Amniotic stem cell (primary cell): Measurements from ENCODE around the gene RASSF4.

Source experiments
- DNase-seq: peaks from one replicate; lab custom pipeline; 2025; lab: John Stamatoyannopoulos, UW

Gene RASSF4

DNA sequence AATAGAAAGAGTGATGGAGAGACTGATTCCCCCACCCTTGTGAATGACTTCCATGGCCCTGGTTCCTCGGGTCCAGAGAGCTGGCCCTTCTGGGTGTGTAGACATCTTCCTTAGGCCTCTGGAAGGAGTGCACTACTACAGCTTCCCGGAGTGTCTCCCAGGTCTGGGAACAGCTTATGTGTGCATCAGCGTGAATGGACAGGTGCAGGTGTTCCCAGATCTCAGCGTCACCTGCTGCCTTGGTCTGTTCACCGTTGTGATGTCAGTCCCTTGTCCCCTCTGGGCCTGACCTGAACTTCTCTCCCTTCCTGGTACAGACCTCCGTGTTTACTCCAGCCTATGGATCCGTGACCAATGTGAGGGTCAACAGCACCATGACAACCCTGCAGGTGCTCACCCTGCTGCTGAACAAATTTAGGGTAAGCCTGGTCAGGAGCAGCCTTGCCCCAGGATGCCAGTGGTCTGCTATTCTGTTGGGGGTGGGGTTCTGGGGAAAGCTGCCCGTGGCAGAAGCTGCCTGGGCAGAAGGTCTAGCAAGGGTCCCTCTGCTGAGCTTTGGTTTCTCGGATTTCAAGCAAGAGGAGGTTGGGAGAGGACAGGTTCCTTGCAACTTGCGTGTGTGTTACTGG lies 29.5 kb downstream of the RASSF4 start:
- no peak for DNase-seq

DNA sequence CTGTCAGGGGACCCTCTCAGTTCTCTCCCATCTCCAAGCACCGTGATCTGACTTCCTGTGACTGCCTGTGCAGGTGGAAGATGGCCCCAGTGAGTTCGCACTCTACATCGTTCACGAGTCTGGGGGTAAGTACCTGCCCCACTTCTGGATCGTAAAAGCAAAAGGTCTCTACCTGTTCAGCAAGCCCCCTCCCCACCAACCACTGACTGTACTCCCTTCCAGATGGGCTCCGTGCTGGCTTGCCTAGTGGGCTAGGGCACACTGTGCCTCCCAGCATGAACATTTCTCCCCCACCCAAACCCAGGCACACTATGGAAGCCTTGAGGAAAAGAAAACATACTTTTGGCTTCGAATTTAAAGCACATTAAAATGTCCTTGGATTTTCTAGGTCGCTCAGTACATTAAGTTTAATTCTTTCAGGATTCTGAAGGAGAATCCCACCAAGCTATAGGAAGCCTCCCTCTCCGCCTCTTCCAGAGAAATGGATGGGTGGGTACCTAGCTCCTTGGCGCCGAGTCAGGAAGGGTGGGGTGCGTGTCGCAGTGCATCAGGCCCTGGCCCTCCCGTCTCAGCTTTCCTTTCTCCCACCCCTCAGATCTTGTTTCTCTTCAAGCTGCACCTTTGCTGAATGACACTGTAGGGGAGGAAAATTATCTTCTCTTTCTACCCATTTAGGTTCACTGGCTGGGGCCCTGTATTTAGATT lies 30.1 kb downstream of the RASSF4 start:
- no peak for DNase-seq

DNA sequence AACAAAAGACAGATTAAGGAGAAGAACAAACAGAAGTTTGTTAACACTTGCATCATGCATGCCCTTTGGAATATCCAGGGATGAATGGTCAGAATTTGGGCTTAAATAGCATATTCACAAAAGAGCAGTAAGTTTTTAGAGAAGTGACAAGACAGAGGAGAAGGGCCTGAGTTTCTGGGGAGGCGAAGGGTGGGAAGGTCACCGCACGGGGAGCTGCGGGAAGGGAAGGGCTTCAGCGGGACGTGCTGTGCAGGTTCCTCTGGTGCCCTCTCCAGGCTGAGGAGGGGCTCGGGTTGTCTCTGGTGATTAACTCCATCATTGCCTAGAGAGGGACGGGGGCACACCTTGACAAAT lies 30.7 kb downstream of the RASSF4 start:
- no peak for DNase-seq

DNA sequence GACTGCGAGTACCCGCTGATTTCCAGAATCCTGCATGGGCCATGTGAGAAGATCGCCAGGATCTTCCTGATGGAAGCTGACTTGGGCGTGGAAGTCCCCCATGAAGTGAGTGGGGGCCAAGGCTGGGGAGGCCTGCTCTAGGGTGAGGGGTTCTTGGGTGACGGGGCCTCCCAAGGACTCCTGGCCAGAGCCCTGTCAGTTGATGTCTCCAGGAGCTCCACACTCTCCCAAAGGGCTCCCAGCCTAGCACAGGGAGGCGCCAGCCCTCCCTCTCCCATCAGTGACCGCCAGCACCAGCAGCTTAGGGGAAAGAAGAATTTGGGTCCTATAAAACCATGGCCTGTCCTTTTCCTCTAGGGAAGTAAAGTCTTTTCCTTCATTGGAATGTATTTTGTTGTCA lies 31.4 kb downstream of the RASSF4 start:
- DNase-seq: no peak

DNA sequence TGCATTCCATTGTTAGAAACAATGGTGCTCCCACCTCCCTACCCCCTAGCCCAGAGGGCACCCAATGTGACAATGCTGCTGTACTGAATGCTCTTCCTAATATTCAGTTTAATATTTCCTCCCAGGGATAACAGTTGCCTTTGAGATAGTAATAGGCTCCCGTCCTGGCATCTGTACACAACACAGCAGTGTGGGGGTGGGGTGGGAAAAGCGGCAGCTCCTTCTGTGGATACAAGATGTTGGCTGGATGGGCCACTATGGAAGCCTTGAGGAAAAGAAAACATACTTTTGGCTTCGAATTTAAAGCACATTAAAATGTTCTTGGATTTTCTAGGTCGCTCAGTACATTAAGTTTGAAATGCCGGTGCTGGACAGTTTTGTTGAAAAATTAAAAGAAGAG lies 32.0 kb downstream of the RASSF4 start:
- no peak for DNase-seq

DNA sequence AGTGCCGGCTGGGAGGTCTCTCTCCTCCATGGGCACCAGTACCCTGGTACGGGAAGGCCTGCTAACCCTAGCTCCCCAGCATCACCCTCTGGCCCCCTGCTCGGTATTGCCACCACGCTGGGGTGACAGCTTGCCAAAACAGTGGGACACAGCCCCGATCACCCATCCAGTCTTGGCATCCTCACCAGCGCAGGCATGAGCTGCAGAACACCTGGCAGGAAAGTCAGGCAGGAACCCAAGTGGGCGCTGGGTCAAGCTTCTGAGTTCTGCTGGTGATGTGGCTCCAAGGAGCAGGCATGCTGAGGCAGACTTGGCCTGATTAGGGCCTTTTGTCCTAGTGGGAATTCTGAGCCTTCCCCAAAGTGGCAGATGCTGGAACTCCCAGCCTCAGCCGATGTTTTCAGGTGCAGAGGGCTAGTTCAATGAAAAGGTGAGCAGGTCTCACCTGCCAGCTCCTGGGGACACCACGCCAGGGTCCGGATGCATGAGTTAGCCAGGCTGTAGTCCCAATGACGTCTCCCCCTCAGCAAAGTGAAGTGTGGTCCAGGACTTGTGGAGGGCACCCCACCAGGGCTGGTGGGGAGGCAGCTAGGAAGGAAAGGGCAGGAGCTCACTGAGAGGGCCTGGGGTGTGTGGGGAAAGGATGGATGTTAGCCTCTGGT lies 32.6 kb downstream of the RASSF4 start:
- DNase-seq: no peak

DNA sequence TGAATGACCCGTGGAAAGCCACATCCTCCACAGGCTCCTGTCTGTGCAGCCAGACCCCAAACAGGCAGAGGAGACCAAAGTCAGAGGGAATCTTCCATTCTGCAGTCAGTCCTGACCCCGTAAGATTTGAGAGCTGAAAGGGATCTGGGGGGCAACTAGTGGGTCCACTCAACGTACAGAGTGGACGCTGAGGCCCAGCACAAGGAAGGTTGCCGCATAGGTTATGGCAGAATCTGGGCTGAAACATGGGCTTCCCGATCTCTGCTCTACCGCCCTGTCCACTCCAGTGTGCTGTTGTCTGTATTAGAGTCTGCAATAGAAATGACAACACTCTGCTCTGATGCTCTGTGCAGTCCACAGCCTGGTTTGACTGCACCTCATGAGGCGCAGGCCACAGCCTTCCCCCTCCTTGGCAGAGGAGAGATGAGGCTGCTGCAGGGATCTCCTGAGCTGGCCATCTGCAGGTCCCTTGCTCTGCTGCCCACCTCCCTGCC lies 33.2 kb downstream of the RASSF4 start:
- no peak for DNase-seq

DNA sequence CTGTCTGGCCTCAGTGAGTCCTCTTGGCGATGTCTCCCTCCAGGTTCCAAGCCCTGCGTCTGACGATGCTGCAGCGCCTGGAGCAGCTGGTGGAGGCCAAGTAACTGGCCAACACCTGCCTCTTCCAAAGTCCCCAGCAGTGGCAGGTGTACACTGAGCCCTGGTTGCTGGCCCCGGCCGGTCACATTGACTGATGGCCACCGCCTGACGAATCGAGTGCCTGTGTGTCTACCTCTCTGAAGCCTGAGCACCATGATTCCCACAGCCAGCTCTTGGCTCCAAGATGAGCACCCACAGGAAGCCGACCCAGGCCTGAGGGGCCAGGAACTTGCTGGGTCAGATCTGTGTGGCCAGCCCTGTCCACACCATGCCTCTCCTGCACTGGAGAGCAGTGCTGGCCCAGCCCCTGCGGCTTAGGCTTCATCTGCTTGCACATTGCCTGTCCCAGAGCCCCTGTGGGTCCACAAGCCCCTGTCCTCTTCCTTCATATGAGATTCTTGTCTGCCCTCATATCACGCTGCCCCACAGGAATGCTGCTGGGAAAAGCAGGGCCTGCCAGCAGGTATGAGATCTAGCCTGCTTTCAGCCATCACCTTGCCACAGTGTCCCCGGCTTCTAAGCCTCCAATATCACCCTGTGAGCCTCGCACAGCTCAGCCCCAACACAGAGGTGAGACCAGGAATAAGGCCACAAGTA lies 33.8 kb downstream of the RASSF4 start:
- DNase-seq: no peak

DNA sequence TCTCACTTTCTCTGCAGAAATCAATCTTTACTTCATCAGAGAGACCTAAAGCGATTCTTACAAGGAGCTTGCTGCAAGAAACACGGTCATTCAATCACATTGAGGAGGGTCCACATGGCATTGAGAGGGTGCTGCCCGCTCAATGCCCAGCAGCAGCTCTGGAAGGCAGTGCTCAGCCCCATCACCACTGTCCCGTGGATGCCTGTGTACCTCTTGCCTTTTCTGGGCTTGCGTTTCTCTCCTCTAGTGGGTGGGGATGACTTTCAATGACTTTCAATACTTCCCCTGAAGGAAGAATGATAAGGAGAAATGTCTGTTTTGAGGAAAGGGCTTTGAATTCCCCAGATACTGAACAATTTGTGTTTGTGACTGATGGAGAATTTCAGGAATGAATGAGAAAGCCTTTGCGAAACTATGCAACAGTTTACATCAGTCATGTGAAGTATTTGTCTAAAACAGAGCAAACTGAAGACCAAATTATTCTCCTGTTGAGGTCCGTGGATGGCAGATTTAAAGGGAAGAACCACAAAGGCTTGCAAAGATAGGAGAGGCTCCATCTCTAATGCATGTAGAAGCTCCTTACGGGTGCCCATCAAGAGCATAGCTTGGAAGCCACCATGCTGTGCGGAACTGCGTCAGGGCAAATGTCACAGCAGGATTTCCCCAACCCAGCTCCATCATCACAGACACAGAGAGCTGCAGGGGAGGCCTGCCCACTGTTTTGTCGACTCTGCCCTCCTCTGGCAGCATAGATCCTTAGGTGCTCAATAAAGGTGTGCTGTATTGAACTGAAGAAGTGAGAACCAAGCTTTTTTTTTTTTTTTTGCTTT lies 34.5 kb downstream of the RASSF4 start:
- DNase-seq: no peak

DNA sequence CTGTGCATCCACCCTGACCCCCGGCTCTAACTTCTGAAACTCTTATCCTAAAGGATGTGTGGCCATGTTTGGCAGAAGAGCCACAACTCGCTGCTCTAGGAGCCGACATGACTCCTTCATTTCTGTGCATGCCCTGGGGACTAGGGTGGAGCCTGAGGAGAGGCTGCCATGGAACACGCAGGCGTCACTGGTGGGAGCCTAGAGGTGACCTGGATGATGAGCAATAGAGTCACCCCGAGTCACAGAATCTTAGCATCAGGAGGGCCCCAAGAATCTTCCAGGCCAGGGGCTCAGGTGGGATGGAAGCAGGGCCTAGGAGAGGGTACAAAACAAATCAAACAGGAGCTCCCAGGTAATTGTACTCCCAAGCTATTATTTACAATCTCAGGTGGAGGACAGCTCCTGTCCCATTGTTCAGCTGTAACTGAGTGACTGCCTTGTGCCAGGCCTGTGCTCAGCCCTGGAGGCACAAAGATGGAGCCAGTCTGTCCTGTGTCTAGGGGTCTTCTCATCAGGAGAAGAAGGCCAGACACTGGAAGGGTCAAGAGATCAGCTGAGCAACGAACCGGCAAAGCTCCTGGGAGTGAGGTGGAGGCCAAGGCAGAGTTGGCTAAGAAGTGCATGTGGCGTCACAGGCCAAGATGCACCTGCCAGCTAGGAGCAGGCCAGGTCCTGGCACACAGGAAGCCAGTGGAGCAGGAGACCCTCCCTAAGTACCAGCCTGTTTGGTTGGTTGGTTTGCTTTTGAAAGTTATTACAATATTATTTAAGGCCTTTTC lies 35.3 kb downstream of the RASSF4 start:
- no peak for DNase-seq

DNA sequence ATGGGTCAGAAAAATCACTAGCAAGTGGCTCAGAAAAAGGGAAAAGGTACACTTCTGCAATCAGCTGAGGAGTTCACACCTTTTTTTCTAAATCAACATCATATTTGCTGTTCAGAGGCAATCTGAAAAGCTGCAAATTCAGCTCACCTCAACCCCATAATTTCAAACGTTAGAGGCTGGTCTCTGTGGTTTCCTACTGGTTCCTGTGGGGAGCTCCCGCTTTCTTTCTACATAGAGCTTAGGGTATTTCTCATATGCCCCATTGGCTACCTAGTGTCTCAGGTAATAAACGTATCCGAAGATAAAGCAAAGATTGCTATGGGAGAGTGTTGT lies 35.9 kb downstream of the RASSF4 start:
- no peak for DNase-seq

DNA sequence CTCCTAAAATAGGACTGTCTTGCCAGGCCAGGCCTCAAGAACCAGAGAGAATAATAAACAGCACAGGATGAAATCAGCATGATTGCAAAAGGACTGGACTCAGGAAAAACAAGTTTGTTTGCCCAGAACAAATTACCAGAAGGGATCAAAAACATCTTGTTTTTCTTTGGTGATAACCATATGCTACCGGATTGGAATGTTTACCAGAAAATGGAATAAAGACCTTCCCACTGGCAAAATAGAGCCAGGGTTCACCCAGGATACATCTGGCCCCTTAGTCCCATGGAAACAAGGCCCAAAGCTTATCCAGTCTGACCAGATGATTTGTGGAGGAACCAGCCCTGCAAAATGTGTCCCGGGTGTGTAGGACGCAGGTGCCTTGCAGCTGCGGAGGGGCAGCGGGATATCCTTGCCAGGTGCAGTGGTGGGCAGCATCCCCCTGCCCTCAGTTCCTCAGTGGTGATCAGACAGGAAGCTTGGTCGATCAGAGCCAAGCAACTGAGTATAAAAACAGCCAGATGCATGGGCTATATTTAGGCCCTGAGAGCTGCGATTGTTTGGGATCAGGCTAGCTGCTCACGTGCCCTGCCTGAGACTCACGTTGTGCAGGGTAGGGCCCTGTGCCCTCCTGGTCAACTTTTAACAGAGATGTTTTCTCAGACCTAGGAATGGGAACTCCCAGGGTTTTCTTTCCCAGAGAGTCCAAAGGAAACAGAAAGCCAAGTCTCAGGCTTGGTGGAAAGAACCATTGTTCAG lies 36.5 kb downstream of the RASSF4 start:
- no peak for DNase-seq

DNA sequence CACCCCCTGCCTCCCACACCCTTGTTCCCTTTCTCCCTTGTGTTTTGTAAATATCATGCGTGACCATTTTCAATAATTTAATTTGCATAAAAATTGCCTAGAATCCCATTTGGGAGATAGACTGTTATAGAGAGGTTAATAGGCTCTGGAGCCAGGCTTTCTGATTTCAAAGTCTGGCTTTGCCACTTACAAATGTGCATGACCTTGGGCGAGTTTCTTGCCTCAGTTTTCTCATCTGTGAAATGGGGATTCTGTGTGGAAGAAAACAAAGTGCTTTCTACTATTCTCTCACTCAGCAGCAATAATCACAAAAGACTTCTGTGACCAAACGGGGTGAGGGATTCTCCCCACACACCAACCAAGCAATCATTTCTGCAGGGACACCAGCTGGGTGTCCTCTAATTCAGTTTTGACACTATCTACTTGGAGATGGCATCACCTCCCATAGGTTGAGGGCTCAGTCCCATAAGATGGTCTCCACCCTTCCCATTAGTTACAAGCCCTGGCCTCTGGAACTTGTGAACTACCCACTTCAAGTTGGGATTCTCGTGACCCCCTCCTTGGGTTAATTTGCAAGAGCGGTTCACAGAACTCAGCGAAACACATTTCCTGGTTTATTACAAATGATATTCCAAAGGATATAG lies 37.6 kb downstream of the RASSF4 start:
- DNase-seq: no peak

DNA sequence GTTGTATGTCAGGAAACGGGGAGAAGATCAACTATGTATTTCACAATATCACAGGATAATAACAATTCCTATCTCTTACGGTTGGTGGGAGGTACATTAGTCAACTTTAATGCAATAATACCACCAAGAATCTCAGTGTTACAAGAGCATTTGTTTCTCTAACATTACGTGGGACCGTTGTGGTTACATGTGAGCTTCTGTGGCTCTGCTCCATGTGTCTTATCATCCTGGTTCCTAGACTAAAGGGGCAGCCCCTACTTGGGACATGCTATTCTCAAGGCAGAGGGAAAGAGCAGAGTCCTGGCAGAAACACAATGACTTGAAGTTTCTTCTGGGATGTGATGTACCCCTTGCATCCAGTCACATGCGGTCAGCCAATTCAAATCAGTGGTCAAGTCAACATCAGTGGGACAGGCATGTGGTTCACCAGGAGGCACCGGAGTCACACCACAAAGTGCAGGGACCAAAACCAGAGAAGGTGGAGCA lies 38.6 kb downstream of the RASSF4 start:
- DNase-seq: no peak

DNA sequence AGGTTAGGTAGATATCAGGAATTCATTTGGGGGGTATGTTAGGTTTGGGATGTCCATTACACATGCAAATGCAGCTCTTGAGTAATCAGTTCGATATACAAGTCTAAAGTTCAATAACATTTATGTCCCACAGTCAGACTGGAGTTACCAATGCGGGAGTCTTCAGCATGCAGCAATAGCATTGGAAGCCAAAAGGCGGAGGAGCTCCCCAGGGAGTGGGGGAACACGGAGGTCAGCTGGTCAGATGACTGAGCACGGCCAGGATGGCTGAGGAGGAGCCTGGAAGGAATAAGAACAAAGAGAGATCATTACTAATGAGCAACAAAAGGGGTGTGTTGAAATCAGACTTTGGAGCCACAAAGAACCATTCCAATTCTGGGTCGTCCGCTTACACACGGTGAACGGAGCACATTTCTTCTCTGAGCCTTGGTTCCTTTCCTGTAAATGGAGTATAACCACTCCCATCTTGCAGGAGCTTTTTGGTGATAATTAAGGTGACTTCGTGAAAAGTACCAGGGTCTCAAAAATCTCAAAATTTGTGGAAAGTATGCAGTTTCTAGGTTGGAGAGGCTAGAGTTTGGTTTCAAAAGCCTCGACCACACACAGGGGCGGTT lies 40.6 kb downstream of the RASSF4 start:
- DNase-seq: no peak

DNA sequence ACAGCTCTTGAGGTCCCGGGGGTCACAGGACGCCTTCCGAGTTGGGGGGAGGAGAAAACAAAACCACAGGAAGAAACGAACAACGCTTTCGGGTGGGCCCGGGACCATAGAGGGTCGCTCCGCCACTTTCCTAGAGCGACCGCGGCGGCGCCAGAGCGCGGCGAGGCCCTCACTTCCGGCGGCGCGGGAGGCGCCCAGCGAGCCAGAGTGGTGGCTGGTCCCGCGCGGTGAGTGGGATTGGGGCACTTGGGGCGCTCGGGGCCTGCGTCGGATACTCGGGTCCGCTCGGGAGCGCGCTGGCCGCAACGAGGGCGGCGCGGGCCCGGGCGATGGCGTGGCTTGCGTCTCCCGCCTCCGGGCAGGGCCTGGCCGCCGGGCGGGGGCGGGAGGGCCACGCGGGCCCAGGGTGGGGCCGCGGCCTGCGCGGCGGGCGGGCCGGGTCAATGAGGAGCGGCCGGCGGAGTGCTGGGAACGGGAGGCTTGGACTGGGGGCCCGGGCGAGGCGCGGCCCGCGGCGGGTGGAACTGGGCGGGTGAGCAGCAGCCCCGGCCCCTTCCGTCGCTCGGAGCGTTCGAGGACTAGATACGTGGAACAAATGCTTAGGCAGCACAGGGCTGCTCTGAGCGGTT lies 41.3 kb downstream of the RASSF4 start, which contains the start of gene ZNF22:
Gene ZNF22, plus strand, starts transcription at position 172 of the 629 bp plus-strand sequence. CDS start 2,446 bp downstream, outside the sequence.
- DNase-seq: no peak

DNA sequence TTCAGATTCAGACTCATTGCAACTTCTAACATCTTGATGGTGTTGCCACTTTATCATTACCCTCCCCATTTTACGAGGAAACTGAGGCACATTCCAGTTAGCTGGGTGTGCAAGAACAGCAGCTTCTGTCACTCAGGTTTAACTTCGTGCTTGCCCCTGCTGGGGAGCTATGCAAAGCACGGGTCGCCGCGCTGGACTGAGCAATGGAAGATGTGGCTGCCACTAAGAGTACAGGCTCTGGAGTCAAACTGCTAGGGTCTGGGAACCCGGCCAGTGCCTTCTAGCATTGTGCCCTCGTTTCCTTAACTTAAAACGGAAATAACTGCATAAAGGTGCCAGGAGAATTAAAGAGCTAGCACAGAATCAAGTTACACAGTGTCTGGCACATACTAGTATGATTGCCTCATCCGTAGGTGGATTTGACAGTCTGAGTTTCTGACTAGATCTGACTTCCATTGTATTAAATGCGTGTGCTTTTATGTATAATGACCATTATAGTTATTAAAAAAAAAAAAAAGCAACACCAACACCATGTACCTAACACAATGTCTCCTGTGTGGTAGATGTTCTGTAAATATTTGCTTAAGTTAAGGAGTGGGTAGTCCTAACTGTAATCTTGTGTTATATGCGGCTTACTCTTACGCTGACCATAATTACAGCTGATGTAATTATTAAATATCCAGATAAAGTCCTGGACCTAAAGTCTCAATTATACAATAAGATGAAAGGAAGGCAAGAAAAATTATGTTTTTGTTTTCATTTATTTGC lies 42.0 kb downstream of the RASSF4 start:
- no peak for DNase-seq

DNA sequence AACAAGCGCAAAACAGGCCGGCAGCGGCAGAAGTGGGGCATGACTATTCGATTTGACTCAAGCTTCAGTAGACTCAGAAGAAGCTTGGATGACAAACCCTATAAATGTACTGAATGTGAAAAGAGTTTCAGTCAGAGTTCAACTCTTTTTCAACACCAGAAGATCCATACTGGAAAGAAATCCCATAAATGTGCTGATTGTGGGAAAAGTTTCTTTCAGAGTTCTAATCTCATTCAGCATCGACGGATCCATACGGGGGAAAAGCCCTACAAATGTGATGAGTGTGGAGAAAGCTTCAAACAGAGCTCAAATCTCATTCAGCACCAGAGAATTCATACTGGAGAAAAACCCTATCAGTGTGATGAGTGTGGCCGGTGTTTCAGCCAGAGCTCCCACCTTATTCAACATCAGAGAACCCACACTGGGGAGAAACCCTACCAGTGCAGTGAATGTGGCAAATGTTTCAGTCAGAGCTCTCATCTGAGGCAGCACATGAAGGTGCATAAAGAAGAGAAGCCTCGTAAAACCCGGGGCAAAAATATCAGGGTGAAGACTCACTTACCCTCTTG lies 43.9 kb downstream of the RASSF4 start:
- DNase-seq: no peak
